Endothelial cell of umbilical vein (primary cell): Measurements from ENCODE around the gene STX8. TPM values are rescaled to one million over a fixed set of nuclear protein-coding genes. Genes with fewer than 3 reads are reported as not detected.

Experiments used
- BruUV-seq: library from RNA; stranded (reverse); fragments of 400-500 nt; replicated peaks from 2 replicates; lab custom pipeline; 2021; lab: Mats Ljungman, UMichigan
- CTCF ChIA-PET: fragments of 300-600, 350-600 bp; sonication (Branson Sonifier 250); formaldehyde crosslinking; loops from one replicate; lab custom pipeline; 2021; ENCODE audit warnings: antibody characterized with exemption, inconsistent platforms; lab: Charles Lee
- POLR2A ChIA-PET: fragments of 300-600, 350-600 bp; sonication (Branson Sonifier 250); formaldehyde crosslinking; loops from one replicate; lab custom pipeline; 2021; ENCODE audit warnings: antibody characterized with exemption, inconsistent platforms; lab: Charles Lee
- DNase-seq: peaks from one replicate; pipeline ENCODE4 v3.0.0-alpha.2; 2011; ENCODE audit warnings: low read depth, low spot score
- FAIRE-seq: peaks from 2 replicates; lab custom pipeline; 2011; peaks lifted over from hg19 to GRCh38; lab: Jason Lieb, UNC
- H2AFZ ChIP-seq: 2 replicates; pipeline ENCODE4 v1.6.0; 2012; ENCODE audit warnings: low read depth, low read length, control low read depth, inconsistent platforms
- H3K27ac ChIP-seq: 2 replicates; pipeline ENCODE4 v1.5.1; 2011; ENCODE audit warnings: low read depth, mild to moderate bottlenecking, control low read depth, low read length, moderate library complexity; ENCODE audit not compliant: insufficient read depth
- H3K27me3 ChIP-seq, 2 experiments: 2 replicates each; pipeline versions ENCODE4 v1.6.0 to v1.6.1; 2011; ENCODE audit warnings: low read length in 2 of 2, mixed read lengths in 1 of 2; ENCODE audit not compliant: control insufficient read depth in 2 of 2, insufficient read depth in 2 of 2
- H3K36me3 ChIP-seq, 2 experiments: 2 replicates in 1 of 2; 3 replicates in 1 of 2; pipeline ENCODE4 v1.5.1; 2011; ENCODE audit warnings: low read length in 2 of 2, mild to moderate bottlenecking in 1 of 2, moderate library complexity in 1 of 2; ENCODE audit not compliant: control insufficient read depth in 2 of 2, insufficient read depth in 2 of 2; ENCODE audit errors: extremely low read depth in 1 of 2
- H3K4me1 ChIP-seq: 3 replicates; pipeline ENCODE4 v1.5.1; 2011; ENCODE audit warnings: mild to moderate bottlenecking, low read length; ENCODE audit not compliant: control insufficient read depth, insufficient read depth; ENCODE audit errors: extremely low read depth
- H3K4me2 ChIP-seq: 2 replicates; pipeline ENCODE4 v1.6.1; 2011; ENCODE audit warnings: low read length, control low read depth, mixed read lengths; ENCODE audit not compliant: insufficient read depth
- H3K4me3 ChIP-seq, 3 experiments: fragments of 200-600 bp in 1 of 3; sonication (generic), shearing (Covaris generic) in 1 of 3; replicated peaks in 1 of 3; 2 replicates each; pipeline ENCODE4 v1.5.1; 2011 to 2016; ENCODE audit warnings: control low read depth in 3 of 3, low read length in 3 of 3, mild to moderate bottlenecking in 2 of 3, inconsistent platforms in 1 of 3, low read depth in 1 of 3, moderate library complexity in 1 of 3; ENCODE audit not compliant: insufficient read depth in 1 of 3
- H3K79me2 ChIP-seq: 2 replicates; pipeline ENCODE4 v1.6.0; 2012; ENCODE audit warnings: low read length, inconsistent platforms; ENCODE audit not compliant: control insufficient read depth, insufficient read depth
- H3K9ac ChIP-seq: replicated peaks from 2 replicates; pipeline ENCODE3; 2011; ENCODE audit warnings: low read length, control low read depth; ENCODE audit not compliant: insufficient read depth; ENCODE audit errors: extremely low read depth
- H3K9me1 ChIP-seq: replicated peaks from 3 replicates; pipeline ENCODE4 v1.6.0; 2011; ENCODE audit warnings: mild to moderate bottlenecking, low read length; ENCODE audit not compliant: control insufficient read depth, insufficient read depth; ENCODE audit errors: extremely low read depth
- H3K9me3 ChIP-seq: replicated peaks from 2 replicates; pipeline ENCODE4 v1.5.1; 2012; ENCODE audit warnings: low read length, inconsistent platforms; ENCODE audit not compliant: control insufficient read depth, insufficient read depth
- H4K20me1 ChIP-seq: replicated peaks from 2 replicates; pipeline ENCODE3; 2011; ENCODE audit warnings: mild to moderate bottlenecking, low read length; ENCODE audit not compliant: control insufficient read depth, insufficient read depth; ENCODE audit errors: extremely low read depth
- EZH2 ChIP-seq: IDR thresholded peaks from 2 replicates; pipeline ENCODE4 v1.6.1; 2012; ENCODE audit warnings: borderline replicate concordance, low read depth, mild to moderate bottlenecking, moderate library complexity, low read length, inconsistent platforms; ENCODE audit not compliant: severe bottlenecking
- FOS ChIP-seq: IDR thresholded peaks from 2 replicates; pipeline ENCODE4 v1.6.1; 2011; ENCODE audit warnings: mild to moderate bottlenecking, low read length, moderate library complexity, borderline replicate concordance; ENCODE audit not compliant: insufficient read depth
- GATA2 ChIP-seq: IDR thresholded peaks from 2 replicates; pipeline ENCODE4 v1.7.0; 2011; ENCODE audit warnings: low read depth, mild to moderate bottlenecking, moderate library complexity, mixed read lengths, low read length; ENCODE audit not compliant: insufficient read length, insufficient read depth
- JUN ChIP-seq: IDR thresholded peaks from 2 replicates; pipeline ENCODE4 v1.6.1; 2011; ENCODE audit warnings: borderline replicate concordance, low read depth; ENCODE audit not compliant: insufficient read length, insufficient read depth
- MYC ChIP-seq: IDR thresholded peaks from one replicate; pipeline ENCODE4 v1.6.1; 2011; ENCODE audit warnings: mild to moderate bottlenecking, low read depth, low read length
- POLR2A ChIP-seq: IDR thresholded peaks from 2 replicates; pipeline ENCODE4 v1.6.1; 2012; ENCODE audit warnings: low read depth, mild to moderate bottlenecking, control low read depth, low read length
- POLR2AphosphoS5 ChIP-seq: IDR thresholded peaks from 2 replicates; pipeline ENCODE4 v1.6.1; 2012; ENCODE audit warnings: low read depth, mild to moderate bottlenecking, control low read depth, low read length, moderate library complexity; ENCODE audit not compliant: insufficient read depth
- dilution Hi-C: fragments of 300-500 bp; cut with MboI; formaldehyde crosslinking; loops from one replicate; pipeline ENCODE4 v1.15.0; 2019; ENCODE audit warnings: low sequenced_read_pairs; ENCODE audit not compliant: extremely low pct_ligation_motif_present
- intact Hi-C: fragments of 100-400 bp; cut with micrococcal nuclease; formaldehyde crosslinking; loops from one replicate; pipeline ENCODE4 v1.10.0; 2022
- polyA plus RNA-seq, 4 experiments: library from polyadenylated mRNA; depleted of rRNA in 3 of 4; stranded (reverse) in 3 of 4; unstranded in 1 of 4; fragments of >200 nt; gene quantifications; 2 replicates each; pipeline versions ENCODE4 v1.2.1 to v1.2.3, GENCODE V29; 2011 to 2012; ENCODE audit warnings: missing spikeins in 1 of 4
- total RNA-seq: library from RNA; stranded (reverse); gene quantifications from 2 replicates; pipeline ENCODE4 v1.2.3, GENCODE V29; 2021
- TF ChIP-seq, protein P1 (sequence below), 2 donors: IDR thresholded peaks; 1 replicate in 1 of 2; 2 replicates in 1 of 2; pipeline ENCODE4 v1.5.1; 2011; ENCODE audit warnings: low read length in 2 of 2, mild to moderate bottlenecking in 2 of 2, moderate library complexity in 2 of 2, control low read depth in 1 of 2, inconsistent platforms in 1 of 2, low read depth in 1 of 2; ENCODE audit not compliant: insufficient read depth in 1 of 2; ENCODE audit errors: extremely low read depth in 1 of 2
- TF ChIP-seq, protein P2 (sequence below): IDR thresholded peaks from 2 replicates; pipeline ENCODE4 v1.6.1; 2011; ENCODE audit not compliant: insufficient read depth, insufficient read length

STX8 gene
- total and polyA plus RNA-seq, 2 donors (not counting 3 experiments of a cell fraction or from before 2014, with no cell fraction given) = 25.9 to 67.3 TPM

DNA sequence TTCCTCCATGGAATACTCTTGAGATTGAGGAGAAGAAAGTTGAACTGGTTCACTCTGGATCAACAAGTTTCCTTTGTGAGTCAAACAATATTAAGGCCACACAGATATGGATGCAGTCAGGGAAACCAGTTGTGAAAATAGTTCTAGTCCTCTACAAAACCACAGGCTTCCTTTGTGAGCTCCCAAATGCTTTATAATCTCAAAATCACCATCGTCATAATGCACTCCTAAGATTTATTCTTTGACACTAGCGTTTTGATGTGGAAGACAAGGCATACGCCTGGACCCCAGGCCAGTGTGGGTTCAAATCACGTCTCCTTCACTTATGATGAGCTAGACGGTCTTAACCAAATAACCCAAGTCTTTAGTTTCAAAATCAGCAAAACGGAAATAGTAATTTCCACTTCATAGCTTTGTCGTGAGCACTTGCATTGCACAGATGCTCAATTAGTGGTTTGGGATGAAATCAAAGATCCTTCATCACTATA is 142.6 kb downstream of the STX8 start:
- H2AFZ ChIP-seq = no peak overlapping the region
- H3K9me3 ChIP-seq = no peaks in the 10 kb centered on the region
- FAIRE-seq (no peak), DNase-seq (no peak)
- H4K20me1 ChIP-seq = no peaks in the 10 kb centered on the region
- H3K9me1 ChIP-seq = no peaks in the 10 kb centered on the region
- no peak overlapping the region for H3K27ac ChIP-seq
- H3K4me1 ChIP-seq = no peaks in the 10 kb centered on the region
- no peak overlapping the region for H3K4me2 ChIP-seq
- H3K4me3 ChIP-seq = no peak overlapping the region
- TF ChIP-seq MYC (no peak), GATA2 (no peak), EZH2 (no peak), POLR2A (no peak), JUN (no peak), POLR2AphosphoS5 (no peak), FOS (no peak)
- TF ChIP-seq, protein P1, sequence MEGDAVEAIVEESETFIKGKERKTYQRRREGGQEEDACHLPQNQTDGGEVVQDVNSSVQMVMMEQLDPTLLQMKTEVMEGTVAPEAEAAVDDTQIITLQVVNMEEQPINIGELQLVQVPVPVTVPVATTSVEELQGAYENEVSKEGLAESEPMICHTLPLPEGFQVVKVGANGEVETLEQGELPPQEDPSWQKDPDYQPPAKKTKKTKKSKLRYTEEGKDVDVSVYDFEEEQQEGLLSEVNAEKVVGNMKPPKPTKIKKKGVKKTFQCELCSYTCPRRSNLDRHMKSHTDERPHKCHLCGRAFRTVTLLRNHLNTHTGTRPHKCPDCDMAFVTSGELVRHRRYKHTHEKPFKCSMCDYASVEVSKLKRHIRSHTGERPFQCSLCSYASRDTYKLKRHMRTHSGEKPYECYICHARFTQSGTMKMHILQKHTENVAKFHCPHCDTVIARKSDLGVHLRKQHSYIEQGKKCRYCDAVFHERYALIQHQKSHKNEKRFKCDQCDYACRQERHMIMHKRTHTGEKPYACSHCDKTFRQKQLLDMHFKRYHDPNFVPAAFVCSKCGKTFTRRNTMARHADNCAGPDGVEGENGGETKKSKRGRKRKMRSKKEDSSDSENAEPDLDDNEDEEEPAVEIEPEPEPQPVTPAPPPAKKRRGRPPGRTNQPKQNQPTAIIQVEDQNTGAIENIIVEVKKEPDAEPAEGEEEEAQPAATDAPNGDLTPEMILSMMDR (IDR thresholded peaks at IDR 0.05; ENCODE audit: extremely low read depth in 1 of 2, insufficient read depth in 1 of 2, low read depth in 1 of 2, low read length in 2 of 2) = no peak
- TF ChIP-seq, protein P2, sequence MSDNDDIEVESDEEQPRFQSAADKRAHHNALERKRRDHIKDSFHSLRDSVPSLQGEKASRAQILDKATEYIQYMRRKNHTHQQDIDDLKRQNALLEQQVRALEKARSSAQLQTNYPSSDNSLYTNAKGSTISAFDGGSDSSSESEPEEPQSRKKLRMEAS = no peak
- BruUV-seq = no TSS peak
- no peaks in the 10 kb centered on the region for H3K79me2 ChIP-seq
- no peaks in the 10 kb centered on the region for H3K36me3 ChIP-seq
- no peak overlapping the region for H3K9ac ChIP-seq
- POLR2A ChIA-PET = interaction anchor here (0.5 kb wide), 1 partner anchor 99 kb away, joined by 3 read pairs; no protein-coding TSS in a partner anchor
- dilution Hi-C loops (no loop called here), intact Hi-C loops (no loop called here)
- no peaks in the 10 kb centered on the region for H3K27me3 ChIP-seq
- CTCF ChIA-PET = interaction anchor here (1.4 kb wide), 1 partner anchor 89 kb away, joined by 4 read pairs; no protein-coding TSS in a partner anchor
